Adrenal gland (tissue), 5 donors: Measurements from ENCODE around the gene PI3.

ENCODE experiments used
- POLR2A ChIP-seq, 2 donors: fragments of 450-650 bp; IDR thresholded peaks; one replicate each; pipeline ENCODE4 v1.6.1; 2017; ENCODE audit warnings: antibody characterized with exemption in 2 of 2, mild to moderate bottlenecking in 2 of 2, moderate library complexity in 1 of 2
- TF ChIP-seq, protein P1 (sequence below), 6 experiments: fragments of 450-650 bp in 4 of 6; fragments of 200-600 bp in 2 of 6; sonication (generic) in 1 of 6; IDR thresholded peaks; 1 replicate in 5 of 6; 2 replicates in 1 of 6; pipeline versions ENCODE4 v1.5.1 to v1.8.0; 2016 to 2021; ENCODE audit warnings: antibody characterized with exemption in 6 of 6, mild to moderate bottlenecking in 2 of 6, moderate library complexity in 1 of 6
- donor health status: DM: no; HTN: no; CAD: no.

DNA sequence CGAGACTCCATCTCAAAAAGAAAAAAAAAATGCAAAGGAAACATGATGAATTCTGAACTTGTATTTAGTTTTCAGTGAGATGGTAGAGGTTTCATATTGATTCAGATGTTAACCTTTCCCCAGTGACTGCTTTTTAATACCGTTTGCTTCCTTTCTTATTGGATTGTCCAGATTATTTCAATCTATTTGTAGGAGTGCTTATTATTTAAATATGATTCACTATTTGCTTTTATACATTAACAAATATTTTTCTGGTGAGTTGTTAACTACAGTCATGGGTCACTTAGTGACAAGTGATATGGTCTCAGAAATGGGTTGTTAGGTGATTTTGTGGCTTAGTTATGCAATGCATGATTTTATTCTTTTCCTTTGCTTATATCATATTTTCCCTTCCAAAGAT, 8.4 kb downstream of the PI3 start:
- no peak for TF ChIP-seq POLR2A (IDR thresholded peaks at IDR 0.05)
- TF ChIP-seq, protein P1, sequence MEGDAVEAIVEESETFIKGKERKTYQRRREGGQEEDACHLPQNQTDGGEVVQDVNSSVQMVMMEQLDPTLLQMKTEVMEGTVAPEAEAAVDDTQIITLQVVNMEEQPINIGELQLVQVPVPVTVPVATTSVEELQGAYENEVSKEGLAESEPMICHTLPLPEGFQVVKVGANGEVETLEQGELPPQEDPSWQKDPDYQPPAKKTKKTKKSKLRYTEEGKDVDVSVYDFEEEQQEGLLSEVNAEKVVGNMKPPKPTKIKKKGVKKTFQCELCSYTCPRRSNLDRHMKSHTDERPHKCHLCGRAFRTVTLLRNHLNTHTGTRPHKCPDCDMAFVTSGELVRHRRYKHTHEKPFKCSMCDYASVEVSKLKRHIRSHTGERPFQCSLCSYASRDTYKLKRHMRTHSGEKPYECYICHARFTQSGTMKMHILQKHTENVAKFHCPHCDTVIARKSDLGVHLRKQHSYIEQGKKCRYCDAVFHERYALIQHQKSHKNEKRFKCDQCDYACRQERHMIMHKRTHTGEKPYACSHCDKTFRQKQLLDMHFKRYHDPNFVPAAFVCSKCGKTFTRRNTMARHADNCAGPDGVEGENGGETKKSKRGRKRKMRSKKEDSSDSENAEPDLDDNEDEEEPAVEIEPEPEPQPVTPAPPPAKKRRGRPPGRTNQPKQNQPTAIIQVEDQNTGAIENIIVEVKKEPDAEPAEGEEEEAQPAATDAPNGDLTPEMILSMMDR (IDR thresholded peaks at IDR 0.05), result no peak
